IPS-NIHi7 (cell line): Measurements from ENCODE around the gene ADISSP.

Source experiments
- DNase-seq: peaks from one replicate; pipeline ENCODE4 v3.0.0; 2012; ENCODE audit warnings: mixed read lengths; ENCODE audit errors: extremely low spot score

ADISSP gene

GRCh38 chr20:3781153-3781910 is 13.8 kb upstream of the ADISSP start, which contains the start of gene SPEF1:
Gene SPEF1 (minus strand): TSS chr20:3781448. CDS start chr20:3781287, 161 bp downstream.
- DNase-seq: peak; percentile 93

GRCh38 chr20:3778976-3779375 is 11.4 kb upstream of the ADISSP start:
- no peak for DNase-seq

- peak; percentile 72 for DNase-seq
Observed at GRCh38 chr20:3777716-3778629, 10.4 kb upstream of the ADISSP start.

GRCh38 chr20:3777381-3777715 is 9.8 kb upstream of the ADISSP start:
- DNase-seq: no peak

- DNase-seq: no peak
Observed at GRCh38 chr20:3775457-3776108, 8.0 kb upstream of the ADISSP start.

- no peak for DNase-seq
Observed at GRCh38 chr20:3771552-3772058, 4.1 kb upstream of the ADISSP start.

- peak; percentile 82 for DNase-seq
Observed at GRCh38 chr20:3768342-3769130, 983 bp upstream of the ADISSP start.

- DNase-seq: no peak
Observed at GRCh38 chr20:3767110-3767426, 485 bp downstream of the ADISSP start.

GRCh38 chr20:3766422-3767109 is 987 bp downstream of the ADISSP start:
- no peak for DNase-seq

- DNase-seq: no peak
Observed at GRCh38 chr20:3765171-3765882, 2.2 kb downstream of the ADISSP start.

GRCh38 chr20:3764659-3765058 is 2.9 kb downstream of the ADISSP start:
- no peak for DNase-seq

GRCh38 chr20:3763671-3764601 is 3.6 kb downstream of the ADISSP start:
- DNase-seq: no peak

- DNase-seq: no peak
Observed at GRCh38 chr20:3760655-3761348, 6.8 kb downstream of the ADISSP start.

GRCh38 chr20:3759884-3760283 is 7.7 kb downstream of the ADISSP start:
- no peak for DNase-seq

GRCh38 chr20:3759316-3759823 is 8.2 kb downstream of the ADISSP start:
- DNase-seq: no peak

- no peak for DNase-seq
Observed at GRCh38 chr20:3758566-3758965, 9.0 kb downstream of the ADISSP start.

- no peak for DNase-seq
Observed at GRCh38 chr20:3757268-3757667, 10.3 kb downstream of the ADISSP start.

GRCh38 chr20:3755814-3756480 is 11.6 kb downstream of the ADISSP start:
- DNase-seq: no peak
